NCI-H2171 (cell line): ENCODE data around the gene TMEM135.

Experiments
- DNase-seq: peaks from one replicate; lab custom pipeline; 2025; lab: John Stamatoyannopoulos, UW

Gene TMEM135

DNA sequence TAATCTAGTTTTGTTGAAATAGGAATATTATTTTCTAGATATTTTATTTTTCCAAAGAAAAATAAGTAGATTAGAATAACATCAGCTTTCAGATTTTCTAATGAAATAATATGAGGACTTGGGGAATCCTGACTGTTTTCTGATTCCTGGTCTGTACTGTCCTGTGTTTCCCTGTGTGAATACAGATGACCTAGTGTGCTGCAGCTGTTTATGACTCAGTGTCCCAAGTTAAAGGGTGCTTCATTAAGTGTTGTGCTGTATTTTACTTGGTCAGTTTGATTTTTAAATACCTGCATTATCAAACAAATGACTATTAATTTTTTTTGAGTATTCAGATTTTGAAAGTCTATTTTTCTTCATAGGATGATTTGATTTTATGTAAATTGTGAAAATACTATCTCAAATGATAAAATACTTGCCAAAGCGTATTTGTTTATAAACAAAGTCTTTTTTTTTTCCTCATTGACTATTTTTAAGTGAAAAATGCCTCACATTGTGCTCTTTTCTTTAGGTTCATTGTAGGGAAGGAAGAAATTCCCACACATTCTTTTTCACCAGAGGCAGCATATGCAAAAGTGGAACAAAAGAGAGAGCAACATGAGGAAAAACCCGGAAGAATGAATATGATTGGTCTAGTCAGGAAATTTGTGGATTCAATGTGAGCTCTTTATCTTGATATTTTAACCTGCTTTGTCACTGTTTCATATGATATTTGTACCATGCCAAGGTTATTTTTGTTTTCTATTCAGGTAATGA is 264.2 kb downstream of the TMEM135 start:
- DNase-seq = no peak

DNA sequence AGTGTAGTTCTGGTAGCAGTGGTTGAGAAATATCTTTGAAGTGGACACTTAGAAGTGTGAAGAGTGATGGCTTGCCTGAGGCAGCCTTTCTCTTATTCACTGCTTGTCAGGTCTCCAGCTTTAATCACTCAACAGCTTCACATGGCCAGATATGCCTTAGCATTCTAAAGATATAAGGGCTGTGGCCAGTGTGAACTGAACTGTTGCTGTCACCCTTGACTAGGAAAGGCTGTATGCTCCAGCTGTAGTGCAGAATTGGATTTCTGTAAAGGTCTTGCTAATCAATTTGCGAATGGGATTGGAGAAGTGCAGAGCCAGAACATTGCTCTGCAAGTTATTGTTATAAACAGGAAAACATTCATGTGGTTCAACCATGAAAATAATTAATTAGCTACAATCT is 266.7 kb downstream of the TMEM135 start:
- DNase-seq = no peak

DNA sequence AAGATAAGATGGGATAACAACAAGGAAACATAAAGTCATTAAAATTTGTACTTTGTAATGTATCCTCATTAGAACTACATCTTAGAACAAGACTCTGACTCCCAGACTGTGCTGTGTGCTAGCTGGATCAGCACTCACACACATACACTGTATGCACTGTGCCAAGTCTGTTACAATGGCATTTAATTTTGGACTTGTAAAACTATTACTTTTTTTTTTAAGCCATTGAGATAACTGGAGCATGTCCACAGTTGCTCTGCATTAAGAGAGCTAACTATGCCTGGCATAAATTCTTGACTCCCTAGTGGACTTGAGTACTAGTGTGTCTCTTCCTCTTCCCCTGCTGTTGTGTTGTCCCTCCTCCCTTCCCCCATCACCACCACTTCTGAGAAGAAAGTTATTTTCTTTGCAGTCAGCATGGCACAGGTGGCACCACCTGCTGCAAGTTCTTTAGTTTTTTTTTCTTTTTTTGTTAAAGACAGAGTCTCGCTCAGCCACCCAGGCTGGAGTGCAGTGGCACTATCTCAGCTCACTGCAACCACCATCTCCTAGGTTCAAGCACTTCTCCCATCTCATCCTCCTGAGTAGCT is 268.6 kb downstream of the TMEM135 start:
- DNase-seq = no peak

DNA sequence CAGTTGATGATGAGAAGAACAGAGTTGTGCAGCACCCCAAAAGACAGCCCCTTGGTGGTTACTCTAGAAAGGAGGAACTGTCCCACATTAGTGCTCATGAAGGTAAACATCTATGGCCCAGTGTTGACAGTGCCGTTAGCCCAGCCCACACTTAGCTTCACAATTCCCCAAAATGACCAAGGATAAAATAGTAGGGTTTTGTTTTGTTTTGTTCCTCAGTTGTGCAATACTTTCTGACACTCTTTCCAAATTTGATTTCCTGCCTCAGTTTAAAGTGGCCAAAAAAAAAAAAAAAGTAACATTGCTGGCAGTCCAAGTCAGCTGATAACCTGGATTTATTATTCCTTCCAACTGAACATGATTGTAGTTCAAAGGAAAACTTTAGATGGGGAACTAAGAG is 269.4 kb downstream of the TMEM135 start:
- DNase-seq = no peak

DNA sequence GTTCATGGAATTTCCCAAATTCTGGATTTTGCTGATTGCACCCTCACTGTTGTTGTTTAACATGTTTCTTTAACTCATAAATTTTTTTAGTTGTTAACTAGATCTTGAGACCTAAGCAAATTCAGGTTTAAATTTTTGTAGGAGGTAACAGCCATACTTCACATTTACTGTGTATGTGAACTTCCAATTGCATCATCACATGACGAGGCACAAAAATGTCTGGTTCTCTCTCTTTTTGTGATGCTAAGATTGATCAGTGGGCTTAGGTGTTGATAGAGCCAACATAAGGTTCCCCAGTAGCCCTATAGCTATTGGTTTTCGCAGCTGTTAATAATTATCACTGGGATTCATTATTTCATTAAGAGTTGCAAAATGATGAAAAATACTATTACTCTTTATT is 277.5 kb downstream of the TMEM135 start:
- DNase-seq = no peak

DNA sequence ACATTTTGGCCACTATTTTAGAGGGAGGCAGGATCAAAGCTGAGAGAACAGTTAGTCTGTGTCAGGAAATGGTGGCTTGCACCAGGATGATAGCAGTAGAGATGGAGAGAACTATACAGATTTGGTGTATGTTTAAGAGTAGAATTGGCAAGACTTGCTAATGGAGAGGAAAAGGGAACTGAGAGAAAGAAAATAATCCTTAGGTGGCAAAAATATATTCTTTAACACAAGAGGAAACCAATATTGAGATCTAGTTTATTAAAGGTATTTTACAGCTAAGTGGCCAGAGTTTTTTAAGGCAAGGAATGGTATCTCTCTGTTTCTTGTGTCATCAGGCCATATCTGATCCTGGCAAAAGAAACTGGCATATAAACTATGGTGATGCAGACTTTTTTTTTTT is 278.8 kb downstream of the TMEM135 start:
- DNase-seq = no peak

DNA sequence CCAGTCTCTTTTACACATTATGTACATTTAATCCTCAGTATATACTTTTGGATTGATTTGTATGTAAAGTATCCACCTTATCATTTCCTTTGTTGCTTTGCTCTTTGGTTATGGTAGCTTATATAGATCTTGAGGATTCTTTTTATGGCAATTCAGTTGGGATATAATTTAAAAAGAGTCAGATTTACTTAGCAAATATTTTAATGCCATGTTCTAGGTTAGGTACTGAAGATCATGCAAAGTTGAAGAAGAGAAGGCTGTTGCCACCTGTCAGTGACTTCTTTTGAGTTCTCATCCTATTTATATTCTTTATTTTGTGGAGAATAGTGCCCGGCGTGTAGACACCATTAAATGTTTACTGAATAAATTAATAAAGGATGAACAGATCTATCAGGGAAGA is 279.7 kb downstream of the TMEM135 start:
- DNase-seq = no peak

DNA sequence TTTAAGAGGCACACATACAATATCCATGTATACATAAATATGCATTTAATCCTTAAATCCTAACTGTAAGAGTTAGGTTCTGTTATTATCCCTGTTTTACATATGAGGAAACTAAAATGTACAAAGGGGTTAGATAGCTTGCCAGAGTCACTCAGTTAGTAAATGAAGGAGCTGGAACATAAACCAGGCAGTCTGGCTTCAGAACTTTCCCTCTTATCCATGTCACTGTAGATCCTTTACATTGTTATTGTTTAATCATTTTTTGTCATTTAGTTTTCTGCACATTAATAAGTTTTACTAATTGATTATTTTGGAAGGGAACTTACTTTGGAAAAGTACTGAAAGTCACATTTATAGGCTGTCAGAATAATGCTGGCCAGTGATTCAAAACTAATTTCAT is 282.4 kb downstream of the TMEM135 start:
- no peak for DNase-seq

DNA sequence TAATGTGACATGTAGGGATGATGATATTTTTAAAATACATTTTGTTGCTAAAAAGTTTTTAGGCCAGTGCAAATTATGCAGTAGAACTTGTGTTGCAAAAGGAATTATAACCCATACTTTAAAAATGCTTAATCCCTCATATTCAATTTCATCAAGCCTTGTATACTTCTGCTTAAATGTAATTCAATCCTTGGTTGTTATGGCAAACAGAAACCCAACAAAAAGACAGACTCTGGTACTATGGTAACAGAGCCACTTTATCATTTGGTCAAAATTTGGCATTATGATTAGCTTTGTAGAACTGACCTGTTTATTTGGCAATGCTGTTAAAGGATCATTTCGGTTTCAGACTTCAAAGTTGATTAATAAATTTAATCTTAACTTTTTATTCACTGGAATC is 284.8 kb downstream of the TMEM135 start:
- DNase-seq = no peak

DNA sequence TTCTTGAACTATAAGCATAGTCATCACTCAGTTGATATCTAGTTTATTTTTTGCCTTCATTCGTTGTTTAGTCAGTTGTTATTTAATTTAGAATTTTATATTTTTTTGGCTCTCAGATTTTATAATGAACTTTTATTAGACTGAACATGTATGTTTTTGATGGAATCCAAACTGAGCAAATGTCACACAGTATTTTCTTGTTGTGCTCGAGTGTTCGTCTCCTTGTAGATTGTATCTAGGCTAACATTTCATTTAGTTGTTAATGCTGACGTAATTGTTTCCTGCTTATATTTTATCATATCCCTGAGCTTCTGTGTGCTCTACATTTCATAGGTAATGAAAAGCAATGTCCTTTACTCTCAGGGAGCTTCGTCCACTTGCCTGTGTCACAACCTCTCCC is 286.2 kb downstream of the TMEM135 start:
- DNase-seq = no peak

DNA sequence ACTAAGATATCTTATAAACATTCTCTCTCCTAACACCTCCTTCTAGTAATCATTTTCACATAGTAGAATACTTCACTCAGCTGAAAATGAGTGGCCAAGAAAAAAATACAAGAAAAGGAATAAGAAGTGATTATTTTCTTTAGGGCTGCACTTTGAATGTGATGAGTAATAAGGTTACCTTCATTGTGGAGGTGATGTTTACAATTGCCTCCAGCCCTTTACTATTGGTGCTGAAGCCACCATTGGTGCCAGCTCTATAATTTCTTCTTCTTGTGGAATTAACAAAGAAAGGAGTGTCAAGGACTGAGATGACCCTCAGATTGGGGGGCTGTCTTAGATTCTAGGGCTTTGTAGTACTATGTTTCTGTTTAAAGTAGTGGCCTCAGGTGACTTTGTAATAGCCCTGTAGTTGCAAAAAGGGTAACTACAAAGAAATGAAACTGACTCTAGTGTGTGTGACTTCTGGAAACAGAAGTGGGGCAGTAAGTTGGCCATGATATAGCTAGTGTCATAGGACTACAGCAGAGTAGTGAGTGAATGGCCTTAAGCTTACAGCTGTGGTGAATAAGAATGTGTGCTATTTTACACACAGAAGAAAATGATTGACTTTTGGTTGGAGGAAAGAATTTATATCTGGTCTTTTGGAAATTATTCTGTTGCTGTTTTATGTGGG is 287.2 kb downstream of the TMEM135 start:
- DNase-seq = no peak

DNA sequence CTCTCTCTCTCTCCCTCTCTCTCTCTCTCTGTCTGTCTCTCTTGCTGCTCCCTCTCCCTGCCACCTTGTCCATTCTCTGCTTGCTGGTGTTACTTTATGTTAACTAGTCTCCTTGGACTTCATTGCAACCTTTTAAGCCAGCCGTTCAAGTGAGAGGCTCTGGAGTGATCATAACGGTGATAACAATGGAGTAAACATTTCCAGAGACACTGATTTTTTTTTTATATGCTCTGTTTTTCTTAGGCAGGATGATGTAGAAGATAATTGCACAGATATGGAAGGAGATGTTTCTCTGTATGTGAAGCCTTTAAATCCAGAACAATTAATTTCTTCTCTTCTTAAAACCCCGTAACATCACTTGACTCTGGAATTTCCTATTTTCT is 287.7 kb downstream of the TMEM135 start:
- DNase-seq = no peak

DNA sequence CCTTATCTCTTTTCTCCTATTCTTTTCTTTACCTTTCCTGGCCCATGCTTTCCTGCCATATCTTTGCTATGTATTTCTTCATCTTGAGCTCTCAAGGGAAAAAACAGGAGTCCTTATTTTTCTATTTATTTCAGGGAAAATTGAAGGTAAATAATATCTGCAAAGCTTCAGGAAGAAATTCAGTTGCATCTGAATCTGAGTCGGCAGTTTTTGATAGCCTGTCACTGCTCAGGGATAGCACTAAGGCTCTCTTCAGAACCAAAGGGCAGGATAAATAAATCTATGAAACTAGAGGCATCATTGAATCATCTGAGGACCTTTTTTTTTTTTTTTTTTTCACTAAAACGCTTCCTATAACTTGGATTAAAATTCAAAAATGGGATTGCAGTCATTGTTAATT is 288.9 kb downstream of the TMEM135 start:
- no peak for DNase-seq

DNA sequence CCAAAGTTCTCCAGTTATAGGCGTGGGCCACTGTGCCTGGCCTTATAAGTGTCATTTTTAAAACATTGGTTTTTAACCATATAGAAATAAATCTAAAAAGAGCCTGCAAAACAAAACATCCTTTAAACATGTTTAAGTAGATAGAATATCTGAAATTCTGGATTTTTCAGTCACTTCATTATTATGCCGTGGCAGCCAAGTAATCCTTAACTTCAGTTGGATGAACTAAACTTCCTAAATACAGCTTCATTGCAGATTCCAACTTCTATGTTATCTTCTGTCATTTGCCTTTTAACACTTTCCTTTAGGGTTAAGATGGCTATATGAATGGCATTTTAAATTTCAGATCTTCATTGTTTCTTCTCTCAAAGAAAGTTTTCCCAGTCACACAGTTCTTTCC is 291.4 kb downstream of the TMEM135 start:
- no peak for DNase-seq

DNA sequence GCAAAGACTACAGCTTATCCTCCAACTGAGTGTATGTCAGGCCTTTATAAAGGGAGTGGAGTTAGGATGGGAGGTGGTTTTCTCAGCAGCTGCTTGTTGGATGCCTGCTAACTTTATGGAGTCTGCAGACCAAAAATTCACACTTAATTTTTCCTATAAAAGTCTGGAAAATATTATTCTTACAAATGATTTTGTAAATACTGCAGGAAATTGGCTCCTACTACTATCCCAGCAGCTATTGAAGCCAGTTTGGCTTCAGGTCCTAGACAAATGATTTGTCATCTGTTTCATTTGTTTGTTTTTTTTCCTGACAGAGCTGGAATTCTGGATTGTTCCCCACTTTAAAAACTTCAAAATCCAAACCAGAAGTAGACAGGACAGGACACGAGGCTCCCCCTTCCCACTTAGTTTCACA is 292.5 kb downstream of the TMEM135 start:
- DNase-seq = no peak

DNA sequence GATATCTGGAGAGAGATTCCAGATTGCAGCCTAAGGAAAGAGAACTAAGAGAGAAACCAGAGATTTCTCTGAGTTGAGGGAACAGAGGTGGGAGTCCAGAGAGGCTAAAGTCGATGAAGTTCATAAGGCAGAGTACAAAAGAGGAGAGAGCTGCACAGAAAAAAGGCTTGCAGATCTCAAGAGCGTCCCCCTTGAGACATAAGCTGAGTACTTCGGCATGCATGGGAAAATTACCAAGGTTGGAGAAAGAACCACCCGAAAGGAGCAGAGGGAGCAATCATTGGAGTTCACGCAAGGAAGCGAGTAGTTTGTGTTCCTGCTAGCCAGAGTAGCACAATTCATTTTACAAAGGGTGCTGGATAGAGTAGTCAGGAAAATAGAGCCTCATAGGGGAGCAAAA is 293.5 kb downstream of the TMEM135 start:
- DNase-seq = no peak

DNA sequence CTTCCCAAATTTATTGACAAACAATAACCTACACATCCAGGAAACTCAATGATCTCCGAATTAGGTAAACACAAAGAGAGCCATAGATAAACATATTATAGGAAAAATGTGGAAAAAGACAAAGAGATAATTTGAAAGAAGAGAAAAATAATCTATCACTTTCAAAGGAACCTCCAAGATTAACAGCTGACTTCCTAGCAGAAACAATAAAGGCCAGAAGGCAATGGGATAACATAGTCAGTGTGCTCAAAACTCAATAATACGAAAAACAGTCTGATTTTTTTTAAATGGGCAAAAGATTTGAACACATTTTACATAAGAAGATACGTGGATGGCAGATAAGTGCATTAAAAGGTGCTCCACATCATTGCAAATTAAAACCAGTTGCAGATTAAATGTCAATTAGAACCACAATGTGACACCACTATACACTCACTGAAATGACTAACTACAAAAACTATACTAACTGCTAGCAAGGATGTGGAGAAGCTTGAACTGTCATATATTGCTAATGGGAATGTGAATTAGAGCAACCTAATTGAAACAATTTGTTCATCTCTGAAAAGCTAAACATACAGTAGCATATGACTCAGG is 300.4 kb downstream of the TMEM135 start:
- DNase-seq = no peak

DNA sequence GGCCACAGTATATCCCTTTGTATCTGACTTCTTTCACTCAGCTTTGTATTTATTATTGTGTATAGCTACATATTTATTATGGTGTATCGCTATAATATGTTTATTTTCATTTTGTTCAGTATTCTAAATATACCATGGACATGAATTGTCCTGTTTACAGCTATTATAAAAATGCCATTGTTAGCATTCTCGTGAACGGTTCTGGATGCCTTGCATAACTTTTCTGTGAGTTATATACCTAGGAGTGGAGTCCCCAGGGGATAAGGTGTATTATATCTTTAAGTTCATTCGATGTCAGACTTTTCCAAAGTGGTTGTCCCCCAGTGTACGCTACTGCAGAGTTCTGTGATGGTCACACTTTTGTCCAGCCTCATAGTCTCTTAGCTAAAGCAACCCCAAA is 301.7 kb downstream of the TMEM135 start:
- DNase-seq = no peak

DNA sequence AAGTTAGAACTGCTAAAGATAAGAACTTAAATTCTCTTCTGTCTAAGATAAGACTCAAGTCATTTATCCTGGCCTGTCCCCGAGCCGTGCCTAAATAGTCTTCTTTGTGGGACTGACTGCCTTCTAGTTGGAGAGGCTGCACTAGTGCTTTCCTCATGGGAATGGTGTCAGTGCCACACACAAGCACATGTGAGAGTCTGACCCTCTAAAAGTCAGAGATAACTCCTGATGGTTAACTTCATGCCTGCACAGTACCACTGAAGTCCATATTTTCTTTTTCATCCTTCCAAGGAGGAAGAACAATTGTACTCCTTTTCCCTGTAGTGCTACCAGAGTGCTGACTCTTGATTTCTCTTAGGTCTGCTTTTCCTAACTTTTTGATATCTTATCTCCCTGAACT is 309.7 kb downstream of the TMEM135 start:
- no peak for DNase-seq

DNA sequence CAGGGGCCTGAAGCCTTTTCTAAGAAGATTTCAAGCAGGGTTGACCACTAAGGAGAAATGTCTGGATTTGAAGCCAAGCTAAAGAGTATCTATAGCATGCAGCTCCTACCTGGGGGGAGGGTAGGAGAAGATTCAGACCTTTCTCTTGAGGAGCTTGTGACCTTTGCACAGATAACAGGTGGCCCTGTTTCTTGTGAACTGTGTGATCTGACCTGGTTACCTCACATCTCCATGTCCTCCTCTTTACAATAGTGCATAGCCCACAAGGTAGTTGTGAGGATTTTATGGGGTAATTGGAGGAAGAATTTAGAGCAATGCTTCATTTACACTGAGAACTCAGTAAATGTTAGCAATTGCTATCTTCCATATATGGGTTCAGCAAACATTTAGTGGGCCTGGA is 310.1 kb downstream of the TMEM135 start:
- DNase-seq = no peak

DNA sequence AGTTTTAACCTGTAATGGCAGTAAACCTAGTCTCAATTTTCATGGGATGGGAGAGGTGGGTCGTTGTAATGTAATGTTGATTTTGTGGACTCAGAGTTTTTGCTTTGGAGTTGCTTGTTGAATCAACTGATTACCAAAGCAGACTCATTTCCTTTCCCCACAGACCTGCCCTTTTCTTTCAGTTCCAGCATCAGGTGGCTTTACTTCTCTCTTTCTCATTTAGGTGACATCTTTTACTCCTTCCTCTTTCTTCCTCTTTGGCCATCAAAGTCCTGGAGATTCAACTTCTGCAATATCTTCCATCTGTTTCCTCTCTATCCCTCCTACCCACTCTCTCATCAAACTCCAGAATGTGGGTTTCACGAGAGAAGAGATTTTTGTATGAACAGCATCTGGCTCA is 313.9 kb downstream of the TMEM135 start:
- no peak for DNase-seq

DNA sequence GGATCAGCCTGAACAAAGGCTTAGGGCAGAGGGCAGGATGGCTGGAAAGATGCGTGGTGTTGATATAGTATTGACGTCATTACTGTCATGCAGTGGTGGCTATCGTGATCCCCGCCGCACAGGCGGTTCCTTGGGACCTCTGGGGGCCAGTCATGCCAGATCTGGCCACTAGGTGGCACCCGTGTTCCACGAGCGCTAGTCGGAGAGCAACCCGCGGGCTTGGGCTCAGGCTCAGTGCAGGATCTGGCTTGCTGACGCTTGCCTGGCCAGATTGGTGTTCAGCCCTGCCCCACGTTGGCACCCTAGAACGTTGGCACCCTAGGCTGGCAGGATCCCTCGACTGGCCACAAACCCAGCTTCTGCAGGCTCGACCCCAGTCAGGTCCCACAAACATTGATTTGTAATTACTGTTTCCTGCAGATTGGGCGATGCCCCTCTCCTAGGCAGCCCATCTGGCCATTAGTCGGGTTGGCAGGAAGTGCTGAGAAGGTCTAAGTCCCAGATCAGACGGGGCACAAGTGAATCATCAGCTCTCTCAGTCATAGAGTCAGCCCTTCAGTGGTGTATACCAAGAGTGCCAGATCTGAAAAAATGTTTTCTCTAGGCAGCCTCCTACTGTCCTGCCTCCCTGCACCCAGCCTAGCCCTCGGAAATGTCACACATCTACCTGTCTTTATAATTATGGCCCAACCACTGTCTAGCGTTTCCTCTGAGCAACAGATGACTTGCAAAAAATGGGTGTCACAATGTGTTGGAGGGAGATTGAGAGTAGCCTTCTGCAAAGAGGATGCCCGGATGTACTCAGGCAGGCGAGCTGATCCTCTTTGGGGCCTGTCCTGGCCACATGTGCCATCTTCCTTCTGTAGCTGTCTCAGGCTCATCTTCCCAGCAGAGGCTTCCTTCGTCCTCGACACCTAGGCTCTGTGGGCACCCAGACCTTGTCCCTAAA is 315.3 kb downstream of the TMEM135 start:
- peak; percentile 49 for DNase-seq
